HCT116 (cell line): ENCODE results near the gene MBP.

Experiments
- CBX3 ChIP-seq: IDR thresholded peaks from 2 replicates; pipeline ENCODE4 v1.6.1; 2012; ENCODE audit warnings: low read depth
- CTCF ChIP-seq, 3 experiments: fragments of 200-600 bp in 1 of 3; sonication (generic) in 1 of 3; IDR thresholded peaks in 2 of 3; conservative IDR thresholded peaks in 1 of 3; 2 replicates each; pipeline ENCODE4 v1.5.1; 2012 to 2017; ENCODE audit warnings: low read depth in 2 of 3, low read length in 2 of 3, antibody characterized with exemption in 1 of 3, borderline replicate concordance in 1 of 3, control low read depth in 1 of 3, mild to moderate bottlenecking in 1 of 3, mixed read lengths in 1 of 3, mixed run types in 1 of 3, moderate library complexity in 1 of 3; ENCODE audit not compliant: insufficient read depth in 1 of 3
- EGR1 ChIP-seq: IDR thresholded peaks from 2 replicates; pipeline ENCODE4 v1.6.1; 2012; ENCODE audit warnings: low read depth
- ELF1 ChIP-seq: IDR thresholded peaks from 2 replicates; pipeline ENCODE4 v1.6.1; 2012; ENCODE audit warnings: low read depth, borderline replicate concordance
- EZH2 ChIP-seq: fragments of 200-600 bp; sonication (generic); IDR thresholded peaks from 2 replicates; pipeline ENCODE4 v1.6.1; 2017; ENCODE audit warnings: antibody characterized with exemption, mixed run types
- EZH2phosphoT487 ChIP-seq: fragments of 200-600 bp; IDR thresholded peaks from 2 replicates; pipeline ENCODE4 v1.6.1; 2018; ENCODE audit warnings: antibody characterized with exemption, borderline replicate concordance
- JUND ChIP-seq: IDR thresholded peaks from 2 replicates; pipeline ENCODE4 v1.6.1; 2012
- POLR2A ChIP-seq: IDR thresholded peaks from 2 replicates; pipeline ENCODE4 v1.7.0; 2011; ENCODE audit warnings: borderline replicate concordance; ENCODE audit not compliant: insufficient read depth, insufficient read length; ENCODE audit errors: extremely low read depth
- POLR2AphosphoS5 ChIP-seq: IDR thresholded peaks from 2 replicates; pipeline ENCODE4 v1.6.1; 2011; ENCODE audit warnings: mild to moderate bottlenecking, low read depth, low read length, moderate library complexity
- SIN3A ChIP-seq: IDR thresholded peaks from 2 replicates; pipeline ENCODE4 v1.6.1; 2012; ENCODE audit warnings: low read depth
- SRF ChIP-seq: IDR thresholded peaks from 2 replicates; pipeline ENCODE4 v1.6.1; 2012; ENCODE audit warnings: low read depth
- ZFX ChIP-seq: fragments of 450-650 bp; IDR thresholded peaks from 2 replicates; pipeline ENCODE4 v1.6.1; 2017
- TF ChIP-seq, protein P1 (sequence below): IDR thresholded peaks from 2 replicates; pipeline ENCODE4 v1.6.1; 2012; ENCODE audit warnings: low read depth

DNA sequence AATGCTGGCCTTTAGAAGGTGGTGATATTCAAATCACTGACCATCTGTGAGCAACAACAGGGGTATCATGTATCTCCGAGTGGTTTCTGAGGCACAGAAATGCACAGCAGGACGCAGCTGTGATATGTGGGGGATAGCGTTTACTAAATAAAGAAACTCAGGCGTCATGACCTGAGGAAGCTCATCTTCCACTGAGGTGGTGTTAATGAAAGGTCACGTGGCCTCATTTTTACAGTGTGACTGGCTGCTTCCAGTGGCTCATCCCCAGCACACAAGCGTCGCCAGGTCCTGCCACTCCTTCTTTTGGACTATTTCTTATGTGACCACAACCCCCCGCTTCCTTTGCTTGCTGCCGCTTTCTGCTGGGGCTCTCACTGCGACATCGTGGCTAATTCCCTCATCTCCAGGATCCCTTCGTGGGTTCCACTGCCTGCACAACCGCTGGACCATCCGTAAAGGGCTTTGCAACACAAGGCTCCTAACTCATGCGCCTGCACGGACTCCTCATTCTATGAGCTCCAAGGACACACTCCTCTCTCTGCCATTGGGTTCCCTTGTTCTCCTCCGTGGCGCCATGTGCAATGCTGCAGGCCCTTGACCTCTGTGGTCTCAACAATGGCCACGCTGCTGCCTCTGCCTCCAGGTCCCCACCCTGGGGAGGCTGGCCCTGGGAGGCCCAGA, 109.3 kb downstream of the MBP start:
- TF ChIP-seq POLR2A = no peak
- no peak for TF ChIP-seq CTCF (IDR thresholded peaks at IDR 0.05 in 2 of 3, conservative IDR thresholded peaks at IDR 0.05 in 1 of 3; ENCODE audit: borderline replicate concordance in 1 of 3, insufficient read depth in 1 of 3, low read depth in 2 of 3, low read length in 2 of 3)
- no peak for TF ChIP-seq CBX3
- no peak for TF ChIP-seq POLR2AphosphoS5
- no peak for TF ChIP-seq ELF1
- TF ChIP-seq EZH2 = no peak
- TF ChIP-seq JUND = no peak
- no peak for TF ChIP-seq EZH2phosphoT487
- TF ChIP-seq EGR1 = no peak
- TF ChIP-seq ZFX = no peak
- TF ChIP-seq, protein P1, sequence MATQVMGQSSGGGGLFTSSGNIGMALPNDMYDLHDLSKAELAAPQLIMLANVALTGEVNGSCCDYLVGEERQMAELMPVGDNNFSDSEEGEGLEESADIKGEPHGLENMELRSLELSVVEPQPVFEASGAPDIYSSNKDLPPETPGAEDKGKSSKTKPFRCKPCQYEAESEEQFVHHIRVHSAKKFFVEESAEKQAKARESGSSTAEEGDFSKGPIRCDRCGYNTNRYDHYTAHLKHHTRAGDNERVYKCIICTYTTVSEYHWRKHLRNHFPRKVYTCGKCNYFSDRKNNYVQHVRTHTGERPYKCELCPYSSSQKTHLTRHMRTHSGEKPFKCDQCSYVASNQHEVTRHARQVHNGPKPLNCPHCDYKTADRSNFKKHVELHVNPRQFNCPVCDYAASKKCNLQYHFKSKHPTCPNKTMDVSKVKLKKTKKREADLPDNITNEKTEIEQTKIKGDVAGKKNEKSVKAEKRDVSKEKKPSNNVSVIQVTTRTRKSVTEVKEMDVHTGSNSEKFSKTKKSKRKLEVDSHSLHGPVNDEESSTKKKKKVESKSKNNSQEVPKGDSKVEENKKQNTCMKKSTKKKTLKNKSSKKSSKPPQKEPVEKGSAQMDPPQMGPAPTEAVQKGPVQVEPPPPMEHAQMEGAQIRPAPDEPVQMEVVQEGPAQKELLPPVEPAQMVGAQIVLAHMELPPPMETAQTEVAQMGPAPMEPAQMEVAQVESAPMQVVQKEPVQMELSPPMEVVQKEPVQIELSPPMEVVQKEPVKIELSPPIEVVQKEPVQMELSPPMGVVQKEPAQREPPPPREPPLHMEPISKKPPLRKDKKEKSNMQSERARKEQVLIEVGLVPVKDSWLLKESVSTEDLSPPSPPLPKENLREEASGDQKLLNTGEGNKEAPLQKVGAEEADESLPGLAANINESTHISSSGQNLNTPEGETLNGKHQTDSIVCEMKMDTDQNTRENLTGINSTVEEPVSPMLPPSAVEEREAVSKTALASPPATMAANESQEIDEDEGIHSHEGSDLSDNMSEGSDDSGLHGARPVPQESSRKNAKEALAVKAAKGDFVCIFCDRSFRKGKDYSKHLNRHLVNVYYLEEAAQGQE = no peak
- TF ChIP-seq SIN3A = no peak
- TF ChIP-seq SRF = no peak
